Uterus (tissue), 2 donors: ENCODE data around the gene ATF7.

ENCODE experiments used
- POLR2A ChIP-seq, 2 donors: fragments of 450-650 bp; IDR thresholded peaks; one replicate each; pipeline ENCODE4 v1.6.1; 2016; ENCODE audit warnings: antibody characterized with exemption in 2 of 2, mild to moderate bottlenecking in 1 of 2, moderate library complexity in 1 of 2
- TF ChIP-seq, protein P1 (sequence below), 4 experiments: fragments of 200-600 bp in 2 of 4; fragments of 450-650 bp in 2 of 4; sonication (generic) in 2 of 4; IDR thresholded peaks; one replicate each; pipeline ENCODE4 v1.5.1; 2016 to 2019; ENCODE audit warnings: antibody characterized with exemption in 4 of 4, mild to moderate bottlenecking in 2 of 4, moderate library complexity in 1 of 4

DNA sequence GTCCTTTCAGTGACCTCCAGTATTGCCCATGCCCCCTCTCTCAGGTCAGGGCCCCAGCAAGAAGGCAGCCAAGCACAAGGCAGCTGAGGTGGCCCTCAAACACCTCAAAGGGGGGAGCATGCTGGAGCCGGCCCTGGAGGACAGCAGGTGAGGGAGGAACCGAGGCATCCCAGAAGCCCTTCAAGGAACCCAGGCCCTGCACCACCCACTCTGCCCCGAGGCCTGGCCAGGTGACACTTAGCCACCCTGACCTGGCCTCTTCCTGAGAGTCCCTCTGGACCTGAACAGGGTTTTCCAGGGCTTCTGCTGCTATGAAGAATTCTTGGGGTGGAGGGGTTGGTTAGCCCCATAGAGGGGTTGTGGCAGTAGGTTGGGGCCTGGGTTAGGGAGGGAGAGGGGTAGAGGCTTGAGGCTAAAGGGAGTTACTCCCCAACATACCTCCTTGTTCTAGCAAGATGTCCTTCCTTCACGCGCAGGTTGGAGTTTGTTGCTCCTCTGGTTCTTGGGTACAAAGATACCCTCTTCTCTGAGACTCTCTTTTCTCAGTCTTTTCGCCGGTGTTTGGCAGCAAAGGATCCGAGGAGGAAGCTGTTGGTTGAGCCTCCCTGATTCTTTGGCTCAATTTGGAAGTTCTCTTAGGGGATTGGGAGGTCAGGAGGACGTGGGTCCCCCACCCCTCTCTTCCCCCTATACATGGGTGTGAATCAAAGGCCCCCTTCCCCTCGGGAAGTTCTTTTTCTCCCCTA is 123.0 kb downstream of the ATF7 start:
- TF ChIP-seq, protein P1, sequence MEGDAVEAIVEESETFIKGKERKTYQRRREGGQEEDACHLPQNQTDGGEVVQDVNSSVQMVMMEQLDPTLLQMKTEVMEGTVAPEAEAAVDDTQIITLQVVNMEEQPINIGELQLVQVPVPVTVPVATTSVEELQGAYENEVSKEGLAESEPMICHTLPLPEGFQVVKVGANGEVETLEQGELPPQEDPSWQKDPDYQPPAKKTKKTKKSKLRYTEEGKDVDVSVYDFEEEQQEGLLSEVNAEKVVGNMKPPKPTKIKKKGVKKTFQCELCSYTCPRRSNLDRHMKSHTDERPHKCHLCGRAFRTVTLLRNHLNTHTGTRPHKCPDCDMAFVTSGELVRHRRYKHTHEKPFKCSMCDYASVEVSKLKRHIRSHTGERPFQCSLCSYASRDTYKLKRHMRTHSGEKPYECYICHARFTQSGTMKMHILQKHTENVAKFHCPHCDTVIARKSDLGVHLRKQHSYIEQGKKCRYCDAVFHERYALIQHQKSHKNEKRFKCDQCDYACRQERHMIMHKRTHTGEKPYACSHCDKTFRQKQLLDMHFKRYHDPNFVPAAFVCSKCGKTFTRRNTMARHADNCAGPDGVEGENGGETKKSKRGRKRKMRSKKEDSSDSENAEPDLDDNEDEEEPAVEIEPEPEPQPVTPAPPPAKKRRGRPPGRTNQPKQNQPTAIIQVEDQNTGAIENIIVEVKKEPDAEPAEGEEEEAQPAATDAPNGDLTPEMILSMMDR (IDR thresholded peaks at IDR 0.05) = no peak
- no peak for TF ChIP-seq POLR2A (IDR thresholded peaks at IDR 0.05)
